ENCODE measurements around the gene CYP2W1.

CYP2W1 gene

DNA sequence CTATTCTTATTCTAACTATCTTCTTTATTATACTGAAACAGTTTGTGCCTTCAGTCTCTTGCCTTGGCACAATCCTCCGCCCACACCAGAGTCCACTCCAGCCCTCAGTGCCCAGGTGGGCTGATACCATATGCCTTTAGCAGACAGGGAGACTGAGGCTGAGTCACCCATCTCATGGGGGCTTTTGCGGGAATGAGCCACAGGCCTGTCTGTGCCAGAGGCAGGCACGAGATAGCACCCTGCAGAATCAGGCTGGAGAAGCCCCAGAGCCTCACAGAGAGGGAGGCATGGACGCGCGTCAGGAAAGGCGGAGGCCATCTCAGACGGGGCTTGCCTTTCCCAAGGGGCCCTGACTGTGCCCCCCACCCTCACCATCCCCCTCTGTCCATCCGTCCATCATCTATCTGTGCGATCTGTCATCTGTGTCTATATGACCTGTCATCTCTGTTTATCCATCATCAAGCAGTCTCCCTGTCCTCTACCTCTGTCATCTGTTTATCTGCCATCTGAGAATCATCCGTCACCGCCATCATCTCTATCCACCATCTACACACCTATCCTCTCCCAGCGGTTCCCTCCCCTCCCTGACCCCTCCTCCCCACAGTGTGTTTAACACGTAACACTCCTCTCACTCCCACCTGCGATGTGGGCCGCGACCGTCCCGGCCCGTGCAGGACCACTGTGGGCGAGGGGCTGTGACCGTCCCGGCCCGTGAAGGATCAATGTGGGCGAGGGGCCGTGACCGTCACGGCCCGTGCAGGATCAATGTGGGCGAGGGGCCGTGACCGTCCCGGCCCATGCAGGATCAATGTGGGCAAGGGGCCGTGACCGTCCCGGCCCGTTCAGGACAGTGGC, 21.2 kb upstream of the CYP2W1 start:
- H3K27me3 ChIP-seq (ENCODE audit: low read depth, low read length): no peaks in the 10 kb centered on the region
- H3K4me3 ChIP-seq (ENCODE audit: low read depth in 1 of 2, low read length in 2 of 2): no peak overlapping the region
- H3K4me1 ChIP-seq (ENCODE audit: control insufficient read depth in 1 of 2, insufficient read depth in 2 of 2, low read length in 2 of 2): peaks cover 9 to 37% of the 10 kb centered on the region in 2 donors

GRCh38 chr7:962401-963081, 20.4 kb upstream of the CYP2W1 start:
- H3K27ac ChIP-seq (ENCODE audit: low read length): no peak overlapping the region
- no peaks in the 10 kb centered on the region for H3K9me3 ChIP-seq (ENCODE audit: control insufficient read depth in 1 of 2, low read length in 2 of 2)
- H3K36me3 ChIP-seq (ENCODE audit: control insufficient read depth in 1 of 2, insufficient read depth in 2 of 2, low read length in 2 of 2): peaks cover 5 to 10% of the 10 kb centered on the region in 2 donors
- H3K4me1 ChIP-seq (ENCODE audit: control insufficient read depth in 1 of 2, insufficient read depth in 2 of 2, low read length in 2 of 2): peaks cover 9 to 37% of the 10 kb centered on the region in 2 donors
- no peaks in the 10 kb centered on the region for H3K27me3 ChIP-seq (ENCODE audit: low read depth, low read length)
- no peak overlapping the region for H3K4me3 ChIP-seq (ENCODE audit: low read depth in 1 of 2, low read length in 2 of 2)

More for the DNA sequence above, 21.2 kb upstream of the CYP2W1 start:
- Histone ChIP-seq H3K27ac (ENCODE audit: low read length) (no peak overlapping the region), H3K36me3 (ENCODE audit: control insufficient read depth in 1 of 2, insufficient read depth in 2 of 2, low read length in 2 of 2) (peaks cover 0 to 2% of the 10 kb centered on the region in 2 donors), H3K9me3 (ENCODE audit: control insufficient read depth in 1 of 2, low read length in 2 of 2) (no peaks in the 10 kb centered on the region)

- Histone ChIP-seq H3K4me3 (ENCODE audit: low read depth in 1 of 2, low read length in 2 of 2) (no peak overlapping the region), H3K4me1 (ENCODE audit: control insufficient read depth in 1 of 2, insufficient read depth in 2 of 2, low read length in 2 of 2) (peaks cover 9 to 37% of the 10 kb centered on the region in 2 donors), H3K36me3 (ENCODE audit: control insufficient read depth in 1 of 2, insufficient read depth in 2 of 2, low read length in 2 of 2) (peaks cover 15 to 19% of the 10 kb centered on the region in 2 donors), H3K27ac (ENCODE audit: low read length) (no peak overlapping the region), H3K27me3 (ENCODE audit: low read depth, low read length) (no peaks in the 10 kb centered on the region), H3K9me3 (ENCODE audit: control insufficient read depth in 1 of 2, low read length in 2 of 2) (no peaks in the 10 kb centered on the region)
Observed at GRCh38 chr7:963236-964078, 19.5 kb upstream of the CYP2W1 start.

- Histone ChIP-seq H3K36me3 (ENCODE audit: control insufficient read depth in 1 of 2, insufficient read depth in 2 of 2, low read length in 2 of 2) (peaks cover 25 to 26% of the 10 kb centered on the region in 2 donors), H3K9me3 (ENCODE audit: control insufficient read depth in 1 of 2, low read length in 2 of 2) (no peaks in the 10 kb centered on the region), H3K27me3 (ENCODE audit: low read depth, low read length) (no peaks in the 10 kb centered on the region), H3K27ac (ENCODE audit: low read length) (peak overlapping the region; percentile 31), H3K4me1 (ENCODE audit: control insufficient read depth in 1 of 2, insufficient read depth in 2 of 2, low read length in 2 of 2) (peaks cover 9 to 37% of the 10 kb centered on the region in 2 donors), H3K4me3 (ENCODE audit: low read depth in 1 of 2, low read length in 2 of 2) (no peak overlapping the region)
Observed at GRCh38 chr7:964401-965231, 18.4 kb upstream of the CYP2W1 start.

DNA sequence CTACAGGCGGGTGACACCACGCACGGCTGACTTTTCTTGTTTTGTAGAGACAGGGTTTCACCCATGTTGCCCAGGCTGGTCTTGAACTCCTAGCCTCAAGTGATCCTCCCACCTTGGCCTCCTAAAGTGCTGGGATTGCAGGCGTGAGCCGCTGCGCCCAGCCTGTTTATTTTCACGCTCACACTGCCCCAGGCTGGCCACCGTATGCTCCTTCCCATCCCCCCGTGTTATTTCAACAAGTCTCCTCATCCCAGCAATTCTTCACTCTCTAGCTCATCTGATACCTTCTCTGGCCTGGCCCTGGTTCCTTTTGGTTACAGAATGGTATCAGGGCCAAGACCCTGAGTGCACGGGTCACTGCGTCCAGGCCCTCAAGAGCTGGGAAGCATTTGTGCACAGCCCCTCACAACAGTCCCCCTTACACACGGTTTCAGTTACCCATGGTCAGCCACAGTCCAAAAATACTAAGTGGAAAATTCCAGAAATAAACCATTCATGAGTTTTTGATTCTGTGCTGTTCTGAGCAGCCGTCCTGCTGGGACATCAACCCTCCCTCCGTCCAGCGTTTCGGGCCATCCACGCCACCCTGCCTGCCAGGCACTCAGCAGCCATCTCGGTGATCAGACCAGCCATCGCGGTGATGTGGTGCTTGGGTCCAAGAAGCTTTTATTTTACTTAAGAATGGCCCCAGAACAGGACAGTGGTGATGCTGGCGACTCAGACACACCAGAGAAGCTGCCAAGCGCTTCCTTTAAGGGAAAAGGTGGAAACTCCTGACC, 16.5 kb upstream of the CYP2W1 start:
- Histone ChIP-seq H3K36me3 (ENCODE audit: control insufficient read depth in 1 of 2, insufficient read depth in 2 of 2, low read length in 2 of 2) (peaks cover 31 to 33% of the 10 kb centered on the region in 2 donors), H3K4me3 (ENCODE audit: low read depth in 1 of 2, low read length in 2 of 2) (no peak overlapping the region), H3K27me3 (ENCODE audit: low read depth, low read length) (no peaks in the 10 kb centered on the region), H3K9me3 (ENCODE audit: control insufficient read depth in 1 of 2, low read length in 2 of 2) (no peaks in the 10 kb centered on the region), H3K27ac (ENCODE audit: low read length) (no peak overlapping the region), H3K4me1 (ENCODE audit: control insufficient read depth in 1 of 2, insufficient read depth in 2 of 2, low read length in 2 of 2) (peaks cover 9 to 37% of the 10 kb centered on the region in 2 donors)

DNA sequence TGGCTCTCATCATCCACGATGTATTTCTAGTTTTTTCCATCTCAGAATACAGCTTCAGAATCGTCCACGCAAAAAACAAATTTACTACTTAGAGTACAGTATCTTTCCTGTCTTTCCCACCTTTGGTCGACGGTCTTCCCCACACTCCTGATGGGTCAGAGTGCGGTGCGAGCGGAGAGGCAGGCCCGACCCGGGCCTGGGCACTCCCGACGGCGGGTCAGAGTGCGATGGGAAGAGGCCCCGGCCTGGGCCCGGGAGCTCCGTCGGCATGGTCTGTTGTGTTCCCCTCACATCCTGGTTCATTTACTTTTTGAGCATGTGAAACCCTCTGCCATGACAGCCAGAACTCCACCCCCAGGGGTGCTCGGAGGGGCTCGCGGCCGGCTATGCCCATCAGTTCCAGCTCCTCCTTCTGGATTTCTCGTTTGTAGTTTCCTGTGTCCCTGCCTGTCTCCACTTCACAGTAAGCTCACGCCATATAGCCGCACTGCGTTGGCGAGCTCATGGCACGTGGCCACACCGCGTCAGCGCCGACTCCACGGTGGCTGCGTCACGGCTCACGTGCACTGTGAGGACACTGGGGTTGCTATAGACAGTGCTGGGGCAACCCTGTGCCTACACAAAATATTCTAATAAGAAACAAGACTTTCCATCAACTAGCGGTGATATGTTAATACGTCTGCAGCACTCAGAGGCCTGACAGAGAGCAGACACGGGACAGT, 15.5 kb upstream of the CYP2W1 start:
- Histone ChIP-seq H3K27me3 (ENCODE audit: low read depth, low read length) (no peaks in the 10 kb centered on the region), H3K4me1 (ENCODE audit: control insufficient read depth in 1 of 2, insufficient read depth in 2 of 2, low read length in 2 of 2) (peaks cover 9 to 32% of the 10 kb centered on the region in 2 donors), H3K36me3 (ENCODE audit: control insufficient read depth in 1 of 2, insufficient read depth in 2 of 2, low read length in 2 of 2) (peaks cover 39 to 42% of the 10 kb centered on the region in 2 donors), H3K9me3 (ENCODE audit: control insufficient read depth in 1 of 2, low read length in 2 of 2) (no peaks in the 10 kb centered on the region), H3K4me3 (ENCODE audit: low read depth in 1 of 2, low read length in 2 of 2) (no peak overlapping the region), H3K27ac (ENCODE audit: low read length) (no peak overlapping the region)

- no peak overlapping the region for H3K27ac ChIP-seq (ENCODE audit: low read length)
- H3K27me3 ChIP-seq (ENCODE audit: low read depth, low read length): no peaks in the 10 kb centered on the region
- H3K36me3 ChIP-seq (ENCODE audit: control insufficient read depth in 1 of 2, insufficient read depth in 2 of 2, low read length in 2 of 2): peaks cover 44 to 47% of the 10 kb centered on the region in 2 donors
- H3K4me1 ChIP-seq (ENCODE audit: control insufficient read depth in 1 of 2, insufficient read depth in 2 of 2, low read length in 2 of 2): peaks cover 9 to 32% of the 10 kb centered on the region in 2 donors
- H3K4me3 ChIP-seq (ENCODE audit: low read depth in 1 of 2, low read length in 2 of 2): no peak overlapping the region
- H3K9me3 ChIP-seq (ENCODE audit: control insufficient read depth in 1 of 2, low read length in 2 of 2): no peaks in the 10 kb centered on the region
Observed at GRCh38 chr7:968205-969105, 14.5 kb upstream of the CYP2W1 start.

GRCh38 chr7:969403-969802, 13.6 kb upstream of the CYP2W1 start:
- H3K4me1 ChIP-seq (ENCODE audit: control insufficient read depth in 1 of 2, insufficient read depth in 2 of 2, low read length in 2 of 2): peaks cover 9 to 31% of the 10 kb centered on the region in 2 donors
- no peaks in the 10 kb centered on the region for H3K27me3 ChIP-seq (ENCODE audit: low read depth, low read length)
- H3K36me3 ChIP-seq (ENCODE audit: control insufficient read depth in 1 of 2, insufficient read depth in 2 of 2, low read length in 2 of 2): peaks cover 44 to 47% of the 10 kb centered on the region in 2 donors
- no peak overlapping the region for H3K4me3 ChIP-seq (ENCODE audit: low read depth in 1 of 2, low read length in 2 of 2)
- no peak overlapping the region for H3K27ac ChIP-seq (ENCODE audit: low read length)
- H3K9me3 ChIP-seq (ENCODE audit: control insufficient read depth in 1 of 2, low read length in 2 of 2): no peaks in the 10 kb centered on the region

DNA sequence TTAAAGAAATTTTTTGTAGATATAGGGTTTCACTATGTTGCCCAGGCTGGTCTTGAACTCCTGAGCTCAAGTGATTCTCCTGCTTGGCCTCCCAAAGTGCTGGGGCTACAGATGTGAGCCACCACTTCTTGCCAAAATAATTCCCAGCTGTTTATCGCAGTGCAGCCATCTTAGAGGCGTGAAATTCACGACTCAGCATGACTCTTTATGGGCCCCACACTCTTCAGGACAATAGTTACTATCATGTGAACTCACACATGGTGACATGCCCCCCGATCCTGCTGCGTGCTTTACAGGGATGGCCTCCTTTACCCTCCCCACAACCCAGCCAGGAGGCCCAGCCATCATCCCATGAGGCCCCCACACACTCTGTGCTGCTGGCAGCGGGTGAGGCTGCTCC, 12.2 kb upstream of the CYP2W1 start:
- peaks cover 0 to 25% of the 10 kb centered on the region in 2 donors for H3K4me1 ChIP-seq (ENCODE audit: control insufficient read depth in 1 of 2, insufficient read depth in 2 of 2, low read length in 2 of 2)
- H3K4me3 ChIP-seq (ENCODE audit: low read depth in 1 of 2, low read length in 2 of 2): no peak overlapping the region
- H3K9me3 ChIP-seq (ENCODE audit: control insufficient read depth in 1 of 2, low read length in 2 of 2): no peaks in the 10 kb centered on the region
- H3K27me3 ChIP-seq (ENCODE audit: low read depth, low read length): no peaks in the 10 kb centered on the region
- H3K27ac ChIP-seq (ENCODE audit: low read length): no peak overlapping the region
- H3K36me3 ChIP-seq (ENCODE audit: control insufficient read depth in 1 of 2, insufficient read depth in 2 of 2, low read length in 2 of 2): peaks cover 44 to 50% of the 10 kb centered on the region in 2 donors
